ENCODE results near the gene MAP4K5. TPM values are rescaled to one million over a fixed set of nuclear protein-coding genes. Genes with fewer than 3 reads are reported as not detected.

The MAP4K5 gene
- total RNA-seq, 1 experiment from 2014 or later, result 111 TPM

- H4K20me1 ChIP-seq (ENCODE audit: low read length), result no peaks in the 10 kb centered on the region
- DNase-seq, result peak; percentile 22
- ATAC-seq, result no peak; the same call in 1 of the 2 replicates
- H3K9me3 ChIP-seq (ENCODE audit: low read length), result peaks cover 22% of the 10 kb centered on the region
- TF ChIP-seq EZH2 (IDR thresholded peaks at IDR 0.05; ENCODE audit: low read length, unreplicated experiment) (no peak), CTCF (conservative IDR thresholded peaks at IDR 0.05; ENCODE audit: low read depth, low read length) (no peak), EZH2phosphoT487 (IDR thresholded peaks at IDR 0.05; ENCODE audit: borderline replicate concordance, low read length) (no peak)
- ChIA-PET CTCF (interaction anchor here (0.7 kb wide), 1 partner anchor 29 kb away, joined by 3 read pairs; no protein-coding TSS in a partner anchor), POLR2A (ENCODE audit: unreplicated experiment) (no interaction called here)
- no peak overlapping the region for H3K4me3 ChIP-seq (ENCODE audit: low read length)
- no TSS peak for BruUV-seq (replicated peaks)
- H3K9me2 ChIP-seq (replicated peaks; ENCODE audit: low read length), result no peaks in the 10 kb centered on the region
- no peaks in the 10 kb centered on the region for H3K27me3 ChIP-seq (ENCODE audit: low read length)
- no peak overlapping the region for H3K9ac ChIP-seq (ENCODE audit: low read length)
- no peaks in the 10 kb centered on the region for H3F3A ChIP-seq (ENCODE audit: low read length, unreplicated experiment)
- no peaks in the 10 kb centered on the region for H3K79me2 ChIP-seq (ENCODE audit: low read length)
- H3K4me2 ChIP-seq (ENCODE audit: low read length), result no peak overlapping the region
- peaks cover 4% of the 10 kb centered on the region; the same call in 1 of the 2 replicates for H3K4me1 ChIP-seq (ENCODE audit: insufficient read depth, low read length)
- H3K27ac ChIP-seq (ENCODE audit: low read length), result no peak overlapping the region
- no peak overlapping the region for H2AFZ ChIP-seq (ENCODE audit: low read length)
- H3K36me3 ChIP-seq (ENCODE audit: low read depth, low read length), result peaks cover 80% of the 10 kb centered on the region
- intact Hi-C loops (cut with micrococcal nuclease), result no loop called here
These were observed 62.4 kb downstream of the MAP4K5 start for GRCh38 chr14:50469982-50470381.

GRCh38 chr14:50462111-50462510 lies 70.3 kb downstream of the MAP4K5 start:
- Histone ChIP-seq H4K20me1 (ENCODE audit: low read length) (no peaks in the 10 kb centered on the region), H2AFZ (ENCODE audit: low read length) (no peak overlapping the region), H3K9me2 (replicated peaks; ENCODE audit: low read length) (no peaks in the 10 kb centered on the region), H3K4me2 (ENCODE audit: low read length) (no peak overlapping the region), H3F3A (ENCODE audit: low read length, unreplicated experiment) (no peaks in the 10 kb centered on the region), H3K79me2 (ENCODE audit: low read length) (no peaks in the 10 kb centered on the region), H3K27me3 (ENCODE audit: low read length) (no peaks in the 10 kb centered on the region), H3K27ac (ENCODE audit: low read length) (no peak overlapping the region), H3K9me3 (ENCODE audit: low read length) (no peaks in the 10 kb centered on the region), H3K36me3 (ENCODE audit: low read depth, low read length) (peaks cover 28% of the 10 kb centered on the region), H3K9ac (ENCODE audit: low read length) (no peak overlapping the region), H3K4me3 (ENCODE audit: low read length) (no peak overlapping the region), H3K4me1 (ENCODE audit: insufficient read depth, low read length) (peaks cover 5% of the 10 kb centered on the region; the same call in 1 of the 2 replicates)
- TF ChIP-seq EZH2phosphoT487 (IDR thresholded peaks at IDR 0.05; ENCODE audit: borderline replicate concordance, low read length) (no peak), EZH2 (IDR thresholded peaks at IDR 0.05; ENCODE audit: low read length, unreplicated experiment) (no peak), CTCF (conservative IDR thresholded peaks at IDR 0.05; ENCODE audit: low read depth, low read length) (no peak)
- intact Hi-C loops (cut with micrococcal nuclease), result no loop called here
- DNase-seq (no peak), ATAC-seq (no peak)
- no TSS peak for BruUV-seq (replicated peaks)
- POLR2A ChIA-PET (ENCODE audit: unreplicated experiment), result no interaction called here
- CTCF ChIA-PET, result no interaction called here

GRCh38 chr14:50453869-50454268 lies 78.5 kb downstream of the MAP4K5 start:
- TF ChIP-seq EZH2phosphoT487 (IDR thresholded peaks at IDR 0.05; ENCODE audit: borderline replicate concordance, low read length) (no peak), CTCF (conservative IDR thresholded peaks at IDR 0.05; ENCODE audit: low read depth, low read length) (no peak), EZH2 (IDR thresholded peaks at IDR 0.05; ENCODE audit: low read length, unreplicated experiment) (no peak)
- ChIA-PET POLR2A (ENCODE audit: unreplicated experiment) (no interaction called here), CTCF (no interaction called here)
- Histone ChIP-seq H3K27ac (ENCODE audit: low read length) (peak overlapping the region; percentile 94), H3K36me3 (ENCODE audit: low read depth, low read length) (peaks cover 45% of the 10 kb centered on the region), H3F3A (ENCODE audit: low read length, unreplicated experiment) (peaks cover 16% of the 10 kb centered on the region), H4K20me1 (ENCODE audit: low read length) (peaks cover 20% of the 10 kb centered on the region; the same call in 1 of the 2 replicates), H3K79me2 (ENCODE audit: low read length) (no peaks in the 10 kb centered on the region), H2AFZ (ENCODE audit: low read length) (no peak overlapping the region), H3K4me1 (ENCODE audit: insufficient read depth, low read length) (peaks cover 31% of the 10 kb centered on the region), H3K9me3 (ENCODE audit: low read length) (no peaks in the 10 kb centered on the region), H3K4me2 (ENCODE audit: low read length) (peak overlapping the region; percentile 62), H3K4me3 (ENCODE audit: low read length) (no peak overlapping the region), H3K9me2 (replicated peaks; ENCODE audit: low read length) (no peaks in the 10 kb centered on the region), H3K27me3 (ENCODE audit: low read length) (no peaks in the 10 kb centered on the region), H3K9ac (ENCODE audit: low read length) (peak overlapping the region; percentile 16)
- DNase-seq (no peak), ATAC-seq (no peak)
- intact Hi-C loops (cut with micrococcal nuclease), result loop anchor here (1.0 to 5.0 kb wide), 4 partner anchors 21 to 112 kb away; no protein-coding TSS in a partner anchor
- BruUV-seq (replicated peaks), result no TSS peak
